ENCODE data around the gene PLXNA3. TPM values are rescaled to one million over a fixed set of nuclear protein-coding genes. Genes with fewer than 3 reads are reported as not detected.

The PLXNA3 gene
- total RNA-seq, 1 donor from 2014 or later = 458 TPM

GRCh38 chrX:154470434-154470833, 12.4 kb downstream of the PLXNA3 start:
- H3K36me3 Mint-ChIP-seq (ENCODE audit: unreplicated experiment) = no peaks in the 10 kb centered on the region
- H3K9me3 Mint-ChIP-seq (ENCODE audit: unreplicated experiment) = peaks cover 1% of the 10 kb centered on the region
- TF ChIP-seq CTCF (IDR thresholded peaks at IDR 0.05; ENCODE audit: partially characterized antibody, unreplicated experiment) = no peak
- H3K4me1 Mint-ChIP-seq (ENCODE audit: low read depth, unreplicated experiment) = peaks cover under 1% of the 10 kb centered on the region
- no peak overlapping the region for H3K27ac Mint-ChIP-seq (ENCODE audit: unreplicated experiment)
- no peak for DNase-seq
- peaks cover 2% of the 10 kb centered on the region for H3K27me3 Mint-ChIP-seq (ENCODE audit: unreplicated experiment)
- H3K4me3 Mint-ChIP-seq (ENCODE audit: unreplicated experiment) = no peak overlapping the region

GRCh38 chrX:154470914-154471568, 13.0 kb downstream of the PLXNA3 start:
- Mint-ChIP-seq H3K27me3 (ENCODE audit: unreplicated experiment) (peaks cover under 1% of the 10 kb centered on the region), H3K36me3 (ENCODE audit: unreplicated experiment) (no peaks in the 10 kb centered on the region), H3K9me3 (ENCODE audit: unreplicated experiment) (peaks cover 1% of the 10 kb centered on the region), H3K4me3 (ENCODE audit: unreplicated experiment) (no peak overlapping the region), H3K27ac (ENCODE audit: unreplicated experiment) (no peak overlapping the region), H3K4me1 (ENCODE audit: low read depth, unreplicated experiment) (peaks cover 3% of the 10 kb centered on the region)
- no peak for TF ChIP-seq CTCF (IDR thresholded peaks at IDR 0.05; ENCODE audit: partially characterized antibody, unreplicated experiment)
- DNase-seq = no peak

- no peak overlapping the region for H3K27ac Mint-ChIP-seq (ENCODE audit: unreplicated experiment)
- H3K27me3 Mint-ChIP-seq (ENCODE audit: unreplicated experiment) = no peaks in the 10 kb centered on the region
- no peak overlapping the region for H3K4me3 Mint-ChIP-seq (ENCODE audit: unreplicated experiment)
- no peaks in the 10 kb centered on the region for H3K36me3 Mint-ChIP-seq (ENCODE audit: unreplicated experiment)
- no peak for TF ChIP-seq CTCF (IDR thresholded peaks at IDR 0.05; ENCODE audit: partially characterized antibody, unreplicated experiment)
- H3K9me3 Mint-ChIP-seq (ENCODE audit: unreplicated experiment) = peaks cover 4% of the 10 kb centered on the region
- peaks cover 3% of the 10 kb centered on the region for H3K4me1 Mint-ChIP-seq (ENCODE audit: low read depth, unreplicated experiment)
- DNase-seq = no peak
Measured at GRCh38 chrX:154471839-154472684, 14.0 kb downstream of the PLXNA3 start.

GRCh38 chrX:154472685-154473632, 14.9 kb downstream of the PLXNA3 start:
- DNase-seq = no peak
- TF ChIP-seq CTCF (IDR thresholded peaks at IDR 0.05; ENCODE audit: partially characterized antibody, unreplicated experiment) = no peak
- Mint-ChIP-seq H3K36me3 (ENCODE audit: unreplicated experiment) (no peaks in the 10 kb centered on the region), H3K4me1 (ENCODE audit: low read depth, unreplicated experiment) (peaks cover 3% of the 10 kb centered on the region), H3K27me3 (ENCODE audit: unreplicated experiment) (peaks cover 1% of the 10 kb centered on the region), H3K4me3 (ENCODE audit: unreplicated experiment) (no peak overlapping the region), H3K27ac (ENCODE audit: unreplicated experiment) (no peak overlapping the region), H3K9me3 (ENCODE audit: unreplicated experiment) (peaks cover 4% of the 10 kb centered on the region)
